ENCODE results near the gene NSRP1.

GRCh38 chr17:30191072-30191471 is 74.5 kb downstream of the NSRP1 start:
- TF ChIP-seq EZH2phosphoT487 (IDR thresholded peaks at IDR 0.05; ENCODE audit: insufficient read depth, low read depth) (no peak), EZH2 (IDR thresholded peaks at IDR 0.05; ENCODE audit: insufficient read depth, poor library complexity, severe bottlenecking) (no peak)

Measured in GM23248 (cell line).